HG03469 (cell line): ENCODE measurements around the gene AANAT.
"Not testable (repeated sequence)": the region's sequence is repeated elsewhere in the genome, so short reads cannot be mapped to it uniquely, and the experiment has no call there.

Source experiments
- ATAC-seq: cut with Tn5 transposase; IDR thresholded peaks from one replicate; pipeline ENCODE4 v1.9.1; 2021; ENCODE audit warnings: mild to moderate bottlenecking, moderate library complexity, moderate number of reproducible peaks; ENCODE audit not compliant: unreplicated experiment

Gene AANAT

DNA sequence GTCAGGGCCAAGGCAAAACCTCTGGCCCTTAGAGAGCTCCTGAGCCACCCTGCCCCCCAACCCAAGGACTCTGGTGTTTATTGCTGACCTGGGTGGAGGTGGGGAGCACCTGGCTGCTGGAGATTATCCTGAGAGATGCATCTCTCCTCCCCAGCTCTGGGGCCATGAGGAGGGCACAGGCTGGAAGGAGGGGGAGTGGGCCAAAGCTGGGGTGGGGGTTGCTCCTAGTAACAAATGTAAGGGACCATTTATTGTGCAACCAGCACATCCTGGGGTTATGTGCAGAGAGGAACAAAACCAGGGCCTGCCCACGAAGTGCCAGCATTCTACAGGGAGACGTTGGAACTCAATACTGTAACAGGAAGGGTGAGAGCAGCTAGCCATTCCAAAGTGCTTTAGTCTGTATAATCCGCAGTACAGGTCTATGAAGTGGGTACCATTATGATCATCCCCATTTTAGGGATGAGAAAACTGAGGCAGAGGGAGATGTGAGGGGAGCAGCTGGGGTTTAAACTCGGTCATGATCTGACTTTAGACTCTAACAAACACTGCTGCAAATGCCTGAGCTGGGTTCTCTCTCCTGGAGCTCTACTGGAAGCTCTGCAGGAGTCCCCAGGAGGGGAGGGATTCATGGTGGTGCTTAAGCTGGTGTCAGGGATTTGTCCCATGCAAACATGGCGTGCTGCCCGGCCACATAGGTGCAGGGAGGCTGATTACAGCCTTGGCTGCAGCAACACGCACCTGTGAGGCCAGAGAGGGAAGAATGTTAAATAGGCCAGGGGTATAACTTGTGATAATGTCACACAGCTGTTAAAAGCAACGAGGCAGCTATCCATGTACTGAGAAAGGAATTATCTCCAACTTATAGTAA lies 35.2 kb downstream of the AANAT start:
- no peak for ATAC-seq

DNA sequence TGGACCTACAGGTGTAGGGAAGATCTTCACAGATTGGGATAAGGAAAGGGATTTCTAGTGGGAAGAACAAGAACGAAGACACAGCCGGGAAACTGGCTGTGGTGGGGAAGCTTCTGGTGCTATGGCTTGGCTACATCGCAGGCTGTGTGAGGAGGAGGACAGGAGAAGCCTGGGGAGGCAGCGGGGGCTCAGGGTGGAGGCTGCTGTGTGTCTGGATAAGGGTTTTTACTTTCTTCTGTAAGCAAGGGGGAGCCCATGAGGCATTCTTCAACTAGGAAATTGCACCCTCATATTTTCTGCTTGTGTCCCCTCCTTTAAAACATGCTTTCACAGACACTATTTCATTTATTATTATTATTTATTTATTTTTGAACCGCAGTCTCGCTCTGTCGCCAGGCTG lies 36.7 kb downstream of the AANAT start:
- ATAC-seq, result no peak

DNA sequence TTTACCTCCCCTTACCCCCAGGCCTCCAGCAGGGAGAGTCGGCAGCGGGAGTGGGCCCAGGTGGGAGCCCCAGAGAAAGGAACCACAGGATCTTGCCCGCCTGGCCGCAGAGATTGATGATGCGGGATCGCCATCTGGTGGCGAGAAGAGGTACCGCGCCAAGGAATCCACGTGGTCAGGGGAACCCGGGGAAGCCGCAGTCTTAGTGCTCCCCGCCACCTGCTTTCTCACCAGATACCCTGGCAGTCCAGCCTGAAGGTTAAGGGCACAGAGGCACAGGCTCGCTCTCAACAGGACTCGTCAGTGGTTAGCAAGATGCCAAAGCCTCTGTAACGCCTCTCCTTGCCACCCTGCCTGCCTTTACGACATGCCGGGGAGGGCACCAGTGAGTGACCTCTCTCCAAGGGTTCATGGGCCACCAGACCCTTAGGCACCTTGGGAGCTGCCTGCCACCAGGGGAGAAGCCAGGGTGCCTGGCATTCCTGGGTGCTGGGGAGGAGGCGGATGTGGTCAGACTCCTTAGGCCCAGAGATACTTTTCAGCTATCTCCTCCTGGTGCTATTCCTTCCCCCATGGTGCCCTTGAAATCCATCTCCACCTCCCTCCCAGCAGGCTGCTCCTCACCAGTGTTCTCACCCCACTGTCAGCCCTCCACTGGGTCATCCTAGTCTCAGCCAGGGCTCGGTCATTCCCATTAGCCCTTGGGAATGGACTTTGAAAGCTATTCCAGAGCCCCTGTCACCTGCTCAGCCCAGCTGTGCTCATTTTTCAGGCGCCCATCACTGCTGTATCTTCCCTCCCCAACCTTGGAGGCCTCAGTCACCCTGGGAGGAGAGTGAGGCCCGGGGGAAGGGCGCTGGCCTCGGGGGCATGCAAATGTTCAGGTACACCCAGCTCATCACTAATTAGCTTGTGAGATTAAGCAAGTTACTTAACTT lies 39.3 kb downstream of the AANAT start:
- no peak for ATAC-seq

DNA sequence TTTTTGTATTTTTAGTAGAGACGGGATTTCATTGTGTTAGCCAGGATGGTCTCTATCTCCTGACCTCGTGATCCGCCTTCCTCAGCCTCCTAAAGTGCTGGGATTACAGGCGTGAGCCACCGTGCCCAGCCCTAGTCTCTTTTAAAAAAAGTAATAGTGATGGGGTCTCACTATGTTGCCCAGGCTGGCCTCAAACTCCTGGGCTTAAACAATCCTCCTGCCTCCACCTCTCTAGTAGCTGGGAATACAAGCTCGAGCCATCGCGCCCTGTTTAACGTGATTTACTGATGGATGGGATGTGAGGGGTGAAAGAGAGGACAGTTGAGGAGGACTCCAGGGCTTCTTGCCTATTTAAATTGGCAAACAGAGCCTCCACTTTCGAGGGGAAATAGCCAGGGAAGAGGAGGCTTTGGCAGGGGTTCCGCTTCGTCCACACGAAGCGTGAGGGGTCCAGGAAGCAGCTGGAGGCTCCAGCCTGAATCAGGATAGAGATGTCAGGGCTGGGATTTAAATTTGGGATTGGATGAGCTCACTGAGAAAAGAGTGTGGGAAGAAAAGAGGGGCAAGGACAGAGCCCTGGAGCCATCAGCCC lies 41.2 kb downstream of the AANAT start:
- not testable (repeated sequence) for ATAC-seq

DNA sequence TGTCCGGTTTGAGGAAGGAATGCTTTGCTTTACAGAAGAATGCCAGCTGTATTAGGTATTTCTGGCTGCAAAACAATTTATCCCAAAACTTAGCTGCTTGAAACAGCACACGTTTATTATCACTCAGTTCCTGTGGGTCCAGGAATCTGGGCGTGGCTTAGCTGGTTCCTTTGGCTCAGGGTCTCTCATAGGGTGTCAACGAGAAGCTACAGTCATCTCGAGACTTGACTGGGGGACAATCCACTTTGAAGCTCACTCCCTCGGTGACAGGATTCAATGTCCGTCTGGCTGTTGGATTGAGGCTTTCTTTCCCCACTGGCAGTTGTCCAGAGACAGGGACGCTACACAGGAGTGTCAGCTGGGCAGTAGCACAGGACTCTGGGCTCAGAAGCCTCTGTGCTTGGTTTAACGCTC lies 43.4 kb downstream of the AANAT start:
- no peak for ATAC-seq

DNA sequence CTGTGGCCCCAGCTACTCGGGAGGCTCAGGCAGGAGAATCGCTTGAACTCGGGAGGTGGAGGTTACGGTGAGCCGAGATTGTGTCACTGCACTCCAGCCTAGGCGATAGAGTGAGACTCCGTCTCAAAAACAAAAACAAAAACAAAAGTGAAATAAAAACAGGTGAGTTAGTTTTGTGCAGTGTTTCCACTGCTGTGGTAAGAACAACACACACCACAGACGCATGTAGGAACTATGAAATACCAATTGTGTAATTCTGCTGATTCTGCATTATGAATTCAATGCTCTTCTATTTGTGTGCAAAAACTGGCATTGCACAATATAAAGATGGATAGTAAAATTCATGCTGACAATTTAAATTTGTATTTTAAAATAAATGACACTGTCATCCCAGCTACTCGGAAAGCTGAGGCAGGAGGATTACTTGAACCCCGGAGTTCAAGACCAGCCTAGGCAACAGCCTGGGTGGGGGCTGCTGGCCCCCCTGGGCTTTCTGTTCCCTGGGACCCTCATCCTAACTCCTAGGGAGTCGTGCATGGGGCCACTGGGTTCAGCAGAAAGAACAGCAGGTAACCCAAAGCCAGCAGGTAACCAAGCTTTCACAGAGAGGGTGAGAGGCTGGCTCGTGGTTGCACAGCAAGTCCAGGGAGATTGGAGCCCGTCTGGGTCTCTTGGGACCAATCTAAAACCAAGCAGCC lies 44.4 kb downstream of the AANAT start:
- no peak for ATAC-seq

DNA sequence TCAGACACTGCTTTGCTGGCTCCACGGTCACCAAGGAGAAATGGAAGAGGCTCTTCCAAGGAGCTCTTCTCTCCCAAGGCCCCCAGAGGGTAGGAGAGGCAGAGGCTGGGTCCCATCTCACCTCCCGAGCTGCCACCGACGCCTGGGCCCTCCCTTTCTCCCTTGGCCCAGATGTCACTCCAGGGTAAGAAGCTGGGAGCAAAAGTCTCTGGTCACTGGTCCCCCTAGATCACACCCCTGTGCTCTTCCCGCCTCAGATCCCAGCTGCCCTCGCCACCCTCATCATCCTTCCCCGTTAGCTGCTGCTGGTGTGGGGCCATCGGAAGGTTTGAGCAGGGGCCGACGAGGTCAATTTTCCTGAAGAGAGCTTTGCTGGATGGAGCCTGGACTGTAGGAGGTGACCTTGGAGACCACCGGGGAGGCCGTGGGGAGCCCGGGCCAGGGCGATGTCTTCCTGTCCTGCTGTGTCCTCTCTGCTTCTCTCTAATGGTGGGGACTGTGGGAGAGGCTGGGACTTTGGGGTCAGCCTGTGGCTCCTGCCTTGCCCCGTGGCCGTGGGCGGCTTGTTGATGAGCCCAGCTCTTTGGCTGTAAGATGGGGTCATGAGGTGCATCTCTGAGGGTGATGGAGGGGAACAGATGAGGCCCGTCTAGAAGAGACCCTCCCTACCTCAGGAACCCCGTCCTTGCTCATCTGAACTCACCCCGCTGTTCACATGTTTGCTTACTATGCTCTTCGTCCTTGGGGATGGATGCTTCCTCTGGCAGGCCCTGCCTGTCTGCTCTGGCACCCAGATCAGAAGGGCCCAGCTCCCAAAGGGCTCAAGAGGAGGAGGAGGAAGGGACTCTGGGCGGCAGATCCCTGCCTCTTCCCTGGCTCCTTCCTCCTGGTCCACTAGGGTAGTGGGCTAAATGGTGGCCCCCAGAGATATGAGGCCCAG lies 45.2 kb downstream of the AANAT start:
- no peak for ATAC-seq

DNA sequence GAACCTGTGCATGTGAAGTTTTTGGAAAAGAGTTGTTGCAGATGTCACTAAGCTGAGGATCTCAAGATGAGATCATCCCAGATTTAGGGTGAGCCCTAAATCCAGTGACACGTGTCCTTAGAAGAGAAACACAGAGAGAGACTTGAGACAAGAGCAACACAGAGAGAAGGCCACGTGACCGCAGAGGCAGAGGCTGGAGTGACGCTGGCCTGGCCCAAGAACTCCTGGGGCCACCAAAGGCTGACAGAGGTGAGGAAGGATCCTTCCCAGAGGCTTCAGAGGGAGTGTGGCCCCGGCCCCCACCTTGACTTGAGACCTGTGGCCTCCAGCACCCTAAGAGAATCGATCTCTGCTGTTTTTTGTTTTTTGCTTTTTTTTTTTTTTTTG lies 45.9 kb downstream of the AANAT start:
- ATAC-seq, result no peak

DNA sequence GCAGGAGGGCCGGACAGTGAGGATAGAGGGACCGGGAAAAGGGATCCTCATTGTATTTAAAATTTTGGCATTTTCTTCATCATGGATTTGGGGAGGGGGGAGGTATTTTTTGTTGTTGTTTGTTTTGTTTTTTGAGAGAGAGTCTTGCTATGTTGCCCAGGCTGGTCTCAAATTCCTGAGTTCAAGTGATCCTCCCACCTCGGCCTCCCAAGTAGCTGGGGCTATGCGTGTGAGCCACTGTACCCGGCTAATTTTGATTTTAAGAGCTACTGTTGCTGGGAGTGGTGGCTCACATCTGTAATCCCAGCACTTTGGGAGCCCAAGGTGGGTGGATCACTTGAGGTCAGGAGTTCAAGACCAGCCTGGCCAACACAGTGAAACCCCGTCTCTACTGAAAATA lies 47.0 kb downstream of the AANAT start:
- ATAC-seq, result not testable (repeated sequence)

DNA sequence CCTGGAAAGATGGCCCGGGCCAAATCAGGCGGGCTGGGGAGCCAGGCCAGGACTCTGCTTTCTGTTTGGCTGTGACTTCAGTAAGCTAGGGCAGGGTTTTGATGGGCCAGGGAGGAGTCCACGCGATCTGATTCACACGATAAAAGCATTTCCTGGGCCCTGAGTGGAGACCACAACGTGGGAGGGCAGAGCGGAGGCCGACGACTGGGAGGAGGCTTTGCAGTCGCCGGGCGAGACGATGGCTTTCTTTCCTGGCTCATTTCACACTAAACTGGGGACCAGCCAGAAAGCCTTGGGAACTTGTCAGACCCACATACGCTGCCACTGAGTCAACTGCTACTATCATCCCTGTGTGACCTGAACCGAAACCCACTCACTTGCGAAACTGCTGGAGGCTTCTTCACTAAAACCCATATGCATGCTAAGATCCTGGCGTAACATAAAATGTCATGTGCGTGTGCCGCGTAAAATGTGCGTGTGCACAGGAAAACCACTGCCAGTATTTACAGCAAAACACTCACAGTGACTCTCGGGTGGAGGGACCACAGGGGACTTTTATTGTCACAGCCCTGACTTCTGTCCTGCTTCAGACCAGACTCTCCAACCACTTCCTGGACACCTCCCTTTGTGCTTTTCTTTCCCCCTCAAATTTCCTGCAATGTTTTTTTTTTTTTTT lies 48.0 kb downstream of the AANAT start:
- no peak for ATAC-seq

DNA sequence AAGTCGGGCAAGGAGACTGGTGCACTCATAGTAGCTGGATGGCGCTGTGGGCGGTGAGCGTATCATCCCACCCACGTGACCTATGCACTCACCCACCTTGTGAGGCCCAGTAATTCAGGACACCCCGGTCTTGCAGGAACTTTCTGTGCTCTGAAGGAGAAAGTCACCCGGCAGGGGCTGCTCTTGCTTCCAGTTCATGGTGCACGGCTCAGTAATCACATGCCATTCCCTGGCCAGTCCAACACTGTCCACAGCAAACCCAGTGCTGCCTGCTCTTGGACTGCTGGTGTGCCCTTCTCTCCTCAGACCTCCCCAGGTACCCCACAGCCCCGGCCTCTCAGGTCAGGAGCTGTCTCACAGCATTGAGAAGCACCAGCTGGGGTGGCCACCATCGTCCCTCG lies 50.2 kb downstream of the AANAT start:
- no peak for ATAC-seq

DNA sequence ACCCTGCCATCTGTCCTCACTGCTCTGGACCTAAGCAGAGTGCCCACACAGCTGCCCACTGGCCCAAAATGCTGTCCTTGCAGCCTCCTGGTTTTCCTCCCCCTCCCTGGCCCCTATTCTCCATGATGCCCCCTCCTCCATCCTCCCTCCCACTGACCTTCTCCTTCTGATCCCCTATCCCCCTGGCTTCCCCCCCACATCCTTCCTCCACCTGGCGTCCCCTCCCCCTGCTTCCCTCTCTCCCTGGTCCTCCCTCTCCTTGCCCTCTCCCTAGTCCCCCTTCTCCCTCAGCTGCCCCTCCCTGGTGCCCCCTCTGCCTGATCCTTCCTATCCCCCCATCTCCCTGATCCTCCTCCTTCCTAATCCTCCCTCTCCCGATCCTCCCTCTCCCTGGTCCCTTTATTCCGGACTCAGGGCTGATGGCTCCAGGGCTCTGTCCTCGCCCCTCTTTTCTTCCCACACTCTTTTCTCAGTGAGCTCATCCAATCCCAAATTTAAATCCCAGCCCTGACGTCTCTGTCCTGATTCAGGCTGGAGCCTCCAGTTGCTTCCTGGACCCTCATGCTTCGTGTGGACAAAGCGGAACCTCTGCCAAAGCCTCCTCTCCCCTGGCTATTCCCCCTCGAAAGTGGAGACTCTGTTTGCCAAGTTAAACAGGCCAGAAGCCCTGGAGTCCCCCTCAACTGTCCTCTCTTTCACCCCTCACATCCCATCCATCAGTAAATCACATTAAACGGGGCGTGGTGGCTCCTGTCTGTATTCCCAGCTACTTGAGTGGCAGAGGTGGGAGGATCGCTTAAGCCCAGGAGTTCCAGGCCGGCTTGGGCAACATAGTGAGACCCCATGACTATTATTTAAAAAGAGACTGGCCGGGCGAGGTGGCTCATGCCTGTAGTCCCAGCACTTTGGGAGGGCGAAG lies 51.9 kb downstream of the AANAT start:
- ATAC-seq, result no peak
